ENCODE results near the gene UBAP1L.

- no peak for TF ChIP-seq POLR2A (IDR thresholded peaks at IDR 0.05; ENCODE audit: low read depth, low read length)
- TF ChIP-seq TAF1 (IDR thresholded peaks at IDR 0.05; ENCODE audit: borderline replicate concordance, low read depth, low read length), result no peak
- no peak for TF ChIP-seq POLR2AphosphoS5 (IDR thresholded peaks at IDR 0.05; ENCODE audit: low read depth, low read length)
Observed at GRCh38 chr15:65087411-65087810, 27.6 kb downstream of the UBAP1L start.

Measured in GM12892 (cell line).